SK-N-SH treated with all-trans-retinoic acid at 6 μM for 48 hours (cell line): ENCODE results near the gene RELCH.

Experiments
- ATAC-seq: fragments of 200-7000 bp; cut with Tn5 transposase; 3 replicates; pipeline ENCODE4 v1.9.1; 2020; ENCODE audit warnings: mild to moderate bottlenecking, moderate library complexity
- BACH2 ChIP-seq: fragments of 250-450 bp; sonication (Bioruptor Pico); IDR thresholded peaks from 2 replicates; pipeline ENCODE4 v1.9.0; 2021; ENCODE audit warnings: mild to moderate bottlenecking, borderline replicate concordance
- CSDC2 ChIP-seq: fragments of 250-450 bp; sonication (Bioruptor Pico); IDR thresholded peaks from 2 replicates; pipeline ENCODE4 v1.5.0; 2020; ENCODE audit warnings: mild to moderate bottlenecking, moderate library complexity
- ESRRG ChIP-seq: fragments of 250-450 bp; sonication (Bioruptor Pico); IDR thresholded peaks from 2 replicates; pipeline ENCODE4 v1.6.1; 2021; ENCODE audit warnings: mild to moderate bottlenecking
- ISL1 ChIP-seq: fragments of 250-450 bp; sonication (Bioruptor Pico); IDR thresholded peaks from 2 replicates; pipeline ENCODE4 v2.1.2; 2022; ENCODE audit warnings: mild to moderate bottlenecking, moderate library complexity
- OSR1 ChIP-seq: fragments of 250-450 bp; sonication (Bioruptor Pico); IDR thresholded peaks from 2 replicates; pipeline ENCODE4 v1.8.0; 2022; ENCODE audit warnings: moderate library complexity, mild to moderate bottlenecking, inconsistent platforms
- PPARA ChIP-seq: fragments of 250-450 bp; sonication (Bioruptor Pico); IDR thresholded peaks from 2 replicates; pipeline ENCODE4 v1.5.0; 2020; ENCODE audit warnings: mild to moderate bottlenecking, borderline replicate concordance
- RARB ChIP-seq: fragments of 250-450 bp; sonication (Bioruptor Pico); IDR thresholded peaks from 2 replicates; pipeline ENCODE4 v1.8.0; 2021; ENCODE audit warnings: mild to moderate bottlenecking, moderate library complexity
- SNAI2 ChIP-seq: fragments of 250-450 bp; sonication (Bioruptor Pico); IDR thresholded peaks from 2 replicates; pipeline ENCODE4 v1.5.0; 2020; ENCODE audit warnings: mild to moderate bottlenecking, moderate library complexity
- TCF4 ChIP-seq: fragments of 250-450 bp; sonication (Bioruptor Pico); IDR thresholded peaks from 2 replicates; pipeline ENCODE4 v1.8.0; 2021; ENCODE audit warnings: mild to moderate bottlenecking, moderate library complexity, borderline replicate concordance
- TOX ChIP-seq: fragments of 250-450 bp; sonication (Bioruptor Pico); IDR thresholded peaks from 2 replicates; pipeline ENCODE4 v1.8.0; 2021; ENCODE audit warnings: mild to moderate bottlenecking, moderate library complexity, borderline replicate concordance
- ZC3H10 ChIP-seq: fragments of 250-450 bp; sonication (Bioruptor Pico); IDR thresholded peaks from 2 replicates; pipeline ENCODE4 v1.5.1; 2021; ENCODE audit warnings: mild to moderate bottlenecking, moderate library complexity
- ZFP30 ChIP-seq: fragments of 450-650 bp; formaldehyde crosslinking; IDR thresholded peaks from 2 replicates; pipeline ENCODE4 v1.5.0; 2022; ENCODE audit warnings: mild to moderate bottlenecking, moderate library complexity
- ZNF70 ChIP-seq: fragments of 450-650 bp; formaldehyde crosslinking; IDR thresholded peaks from 2 replicates; pipeline ENCODE4 v1.5.0; 2020; ENCODE audit warnings: mild to moderate bottlenecking, moderate library complexity
- ZNF8 ChIP-seq: fragments of 450-650 bp; formaldehyde crosslinking; IDR thresholded peaks from 2 replicates; pipeline ENCODE4 v1.5.0; 2020; ENCODE audit warnings: mild to moderate bottlenecking, moderate library complexity
- TF ChIP-seq, protein P1 (sequence below): fragments of 250-450 bp; sonication (Bioruptor Pico); IDR thresholded peaks from 2 replicates; pipeline ENCODE4 v1.8.0; 2021; ENCODE audit warnings: low read depth, mild to moderate bottlenecking, moderate library complexity, borderline replicate concordance
- TF ChIP-seq, protein P2 (sequence below): fragments of 250-450 bp; sonication (Bioruptor Pico); IDR thresholded peaks from 2 replicates; pipeline ENCODE4 v1.8.0; 2020; ENCODE audit warnings: mild to moderate bottlenecking, moderate library complexity, borderline replicate concordance
- TF ChIP-seq, protein P3 (sequence below): fragments of 250-450 bp; sonication (Bioruptor Pico); IDR thresholded peaks from 2 replicates; pipeline ENCODE4 v1.5.1; 2020; ENCODE audit warnings: low read depth, mild to moderate bottlenecking, moderate library complexity
- TF ChIP-seq, protein P4 (sequence below): fragments of 250-450 bp; sonication (Bioruptor Pico); IDR thresholded peaks from 2 replicates; pipeline ENCODE4 v1.5.0; 2020; ENCODE audit warnings: mild to moderate bottlenecking, moderate library complexity
- TF ChIP-seq, protein P5 (sequence below): fragments of 250-450 bp; sonication (Bioruptor Pico); IDR thresholded peaks from 2 replicates; pipeline ENCODE4 v1.5.1; 2021; ENCODE audit warnings: mild to moderate bottlenecking, moderate library complexity

RELCH gene

DNA sequence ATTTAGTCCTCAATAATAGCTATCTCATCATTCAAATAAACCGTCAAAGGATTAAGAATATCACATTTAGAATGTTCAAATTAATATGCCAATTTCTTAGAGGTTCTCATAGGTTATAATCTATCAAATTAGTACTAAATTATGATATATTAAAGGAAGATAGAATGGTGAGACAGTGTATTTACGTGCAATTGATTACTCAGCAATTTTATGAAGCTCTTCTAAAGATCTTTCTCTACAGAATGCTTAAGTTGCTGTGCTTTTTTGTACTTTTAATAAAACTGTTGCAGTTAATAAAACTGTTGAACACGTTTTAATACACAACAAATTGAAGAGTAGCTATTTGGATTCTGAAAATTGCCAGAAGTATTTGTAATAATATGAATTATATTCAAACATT lies 39.0 kb downstream of the RELCH start (continued):
- TF ChIP-seq, protein P1, sequence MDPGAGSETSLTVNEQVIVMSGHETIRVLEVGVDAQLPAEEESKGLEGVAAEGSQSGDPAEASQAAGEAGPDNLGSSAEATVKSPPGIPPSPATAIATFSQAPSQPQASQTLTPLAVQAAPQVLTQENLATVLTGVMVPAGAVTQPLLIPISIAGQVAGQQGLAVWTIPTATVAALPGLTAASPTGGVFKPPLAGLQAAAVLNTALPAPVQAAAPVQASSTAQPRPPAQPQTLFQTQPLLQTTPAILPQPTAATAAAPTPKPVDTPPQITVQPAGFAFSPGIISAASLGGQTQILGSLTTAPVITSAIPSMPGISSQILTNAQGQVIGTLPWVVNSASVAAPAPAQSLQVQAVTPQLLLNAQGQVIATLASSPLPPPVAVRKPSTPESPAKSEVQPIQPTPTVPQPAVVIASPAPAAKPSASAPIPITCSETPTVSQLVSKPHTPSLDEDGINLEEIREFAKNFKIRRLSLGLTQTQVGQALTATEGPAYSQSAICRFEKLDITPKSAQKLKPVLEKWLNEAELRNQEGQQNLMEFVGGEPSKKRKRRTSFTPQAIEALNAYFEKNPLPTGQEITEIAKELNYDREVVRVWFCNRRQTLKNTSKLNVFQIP (CRISPR knock-in tag): no peak
- TF ChIP-seq, protein P2, sequence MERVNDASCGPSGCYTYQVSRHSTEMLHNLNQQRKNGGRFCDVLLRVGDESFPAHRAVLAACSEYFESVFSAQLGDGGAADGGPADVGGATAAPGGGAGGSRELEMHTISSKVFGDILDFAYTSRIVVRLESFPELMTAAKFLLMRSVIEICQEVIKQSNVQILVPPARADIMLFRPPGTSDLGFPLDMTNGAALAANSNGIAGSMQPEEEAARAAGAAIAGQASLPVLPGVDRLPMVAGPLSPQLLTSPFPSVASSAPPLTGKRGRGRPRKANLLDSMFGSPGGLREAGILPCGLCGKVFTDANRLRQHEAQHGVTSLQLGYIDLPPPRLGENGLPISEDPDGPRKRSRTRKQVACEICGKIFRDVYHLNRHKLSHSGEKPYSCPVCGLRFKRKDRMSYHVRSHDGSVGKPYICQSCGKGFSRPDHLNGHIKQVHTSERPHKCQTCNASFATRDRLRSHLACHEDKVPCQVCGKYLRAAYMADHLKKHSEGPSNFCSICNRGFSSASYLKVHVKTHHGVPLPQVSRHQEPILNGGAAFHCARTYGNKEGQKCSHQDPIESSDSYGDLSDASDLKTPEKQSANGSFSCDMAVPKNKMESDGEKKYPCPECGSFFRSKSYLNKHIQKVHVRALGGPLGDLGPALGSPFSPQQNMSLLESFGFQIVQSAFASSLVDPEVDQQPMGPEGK (CRISPR knock-in tag): no peak
- TF ChIP-seq TCF4 (CRISPR knock-in tag): no peak
- no peak for TF ChIP-seq ISL1
- TF ChIP-seq, protein P3, sequence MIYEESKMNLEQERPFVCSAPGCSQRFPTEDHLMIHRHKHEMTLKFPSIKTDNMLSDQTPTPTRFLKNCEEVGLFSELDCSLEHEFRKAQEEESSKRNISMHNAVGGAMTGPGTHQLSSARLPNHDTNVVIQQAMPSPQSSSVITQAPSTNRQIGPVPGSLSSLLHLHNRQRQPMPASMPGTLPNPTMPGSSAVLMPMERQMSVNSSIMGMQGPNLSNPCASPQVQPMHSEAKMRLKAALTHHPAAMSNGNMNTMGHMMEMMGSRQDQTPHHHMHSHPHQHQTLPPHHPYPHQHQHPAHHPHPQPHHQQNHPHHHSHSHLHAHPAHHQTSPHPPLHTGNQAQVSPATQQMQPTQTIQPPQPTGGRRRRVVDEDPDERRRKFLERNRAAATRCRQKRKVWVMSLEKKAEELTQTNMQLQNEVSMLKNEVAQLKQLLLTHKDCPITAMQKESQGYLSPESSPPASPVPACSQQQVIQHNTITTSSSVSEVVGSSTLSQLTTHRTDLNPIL: no peak
- no peak for TF ChIP-seq ZFP30
- no peak for TF ChIP-seq CSDC2 (CRISPR knock-in tag)
- no peak for TF ChIP-seq BACH2
- no peak for TF ChIP-seq SNAI2 (CRISPR knock-in tag)
- TF ChIP-seq OSR1 (CRISPR knock-in tag): no peak
- TF ChIP-seq, all 23 proteins: peak for 0

- TF ChIP-seq, protein P3: no peak
- TF ChIP-seq, all 23 proteins: peak for 0
- no peak for ATAC-seq
Measured at GRCh38 chr18:62236252-62236651, 49.2 kb downstream of the RELCH start.

GRCh38 chr18:62239475-62239874 lies 52.4 kb downstream of the RELCH start:
- no peak for ATAC-seq
- TF ChIP-seq RARB (CRISPR knock-in tag) (no peak), TOX (CRISPR knock-in tag) (no peak), ZNF8 (CRISPR knock-in tag) (no peak), ZFP30 (no peak), ZC3H10 (CRISPR knock-in tag) (no peak), ZNF70 (no peak), ESRRG (CRISPR knock-in tag) (no peak), PPARA (no peak), OSR1 (CRISPR knock-in tag) (no peak), TCF4 (CRISPR knock-in tag) (no peak), BACH2 (no peak)
- TF ChIP-seq, protein P1 (CRISPR knock-in tag): no peak
- TF ChIP-seq, protein P4, sequence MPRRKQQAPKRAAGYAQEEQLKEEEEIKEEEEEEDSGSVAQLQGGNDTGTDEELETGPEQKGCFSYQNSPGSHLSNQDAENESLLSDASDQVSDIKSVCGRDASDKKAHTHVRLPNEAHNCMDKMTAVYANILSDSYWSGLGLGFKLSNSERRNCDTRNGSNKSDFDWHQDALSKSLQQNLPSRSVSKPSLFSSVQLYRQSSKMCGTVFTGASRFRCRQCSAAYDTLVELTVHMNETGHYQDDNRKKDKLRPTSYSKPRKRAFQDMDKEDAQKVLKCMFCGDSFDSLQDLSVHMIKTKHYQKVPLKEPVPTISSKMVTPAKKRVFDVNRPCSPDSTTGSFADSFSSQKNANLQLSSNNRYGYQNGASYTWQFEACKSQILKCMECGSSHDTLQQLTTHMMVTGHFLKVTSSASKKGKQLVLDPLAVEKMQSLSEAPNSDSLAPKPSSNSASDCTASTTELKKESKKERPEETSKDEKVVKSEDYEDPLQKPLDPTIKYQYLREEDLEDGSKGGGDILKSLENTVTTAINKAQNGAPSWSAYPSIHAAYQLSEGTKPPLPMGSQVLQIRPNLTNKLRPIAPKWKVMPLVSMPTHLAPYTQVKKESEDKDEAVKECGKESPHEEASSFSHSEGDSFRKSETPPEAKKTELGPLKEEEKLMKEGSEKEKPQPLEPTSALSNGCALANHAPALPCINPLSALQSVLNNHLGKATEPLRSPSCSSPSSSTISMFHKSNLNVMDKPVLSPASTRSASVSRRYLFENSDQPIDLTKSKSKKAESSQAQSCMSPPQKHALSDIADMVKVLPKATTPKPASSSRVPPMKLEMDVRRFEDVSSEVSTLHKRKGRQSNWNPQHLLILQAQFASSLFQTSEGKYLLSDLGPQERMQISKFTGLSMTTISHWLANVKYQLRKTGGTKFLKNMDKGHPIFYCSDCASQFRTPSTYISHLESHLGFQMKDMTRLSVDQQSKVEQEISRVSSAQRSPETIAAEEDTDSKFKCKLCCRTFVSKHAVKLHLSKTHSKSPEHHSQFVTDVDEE (CRISPR knock-in tag): no peak
- TF ChIP-seq, protein P2 (CRISPR knock-in tag): no peak
- TF ChIP-seq, protein P5, sequence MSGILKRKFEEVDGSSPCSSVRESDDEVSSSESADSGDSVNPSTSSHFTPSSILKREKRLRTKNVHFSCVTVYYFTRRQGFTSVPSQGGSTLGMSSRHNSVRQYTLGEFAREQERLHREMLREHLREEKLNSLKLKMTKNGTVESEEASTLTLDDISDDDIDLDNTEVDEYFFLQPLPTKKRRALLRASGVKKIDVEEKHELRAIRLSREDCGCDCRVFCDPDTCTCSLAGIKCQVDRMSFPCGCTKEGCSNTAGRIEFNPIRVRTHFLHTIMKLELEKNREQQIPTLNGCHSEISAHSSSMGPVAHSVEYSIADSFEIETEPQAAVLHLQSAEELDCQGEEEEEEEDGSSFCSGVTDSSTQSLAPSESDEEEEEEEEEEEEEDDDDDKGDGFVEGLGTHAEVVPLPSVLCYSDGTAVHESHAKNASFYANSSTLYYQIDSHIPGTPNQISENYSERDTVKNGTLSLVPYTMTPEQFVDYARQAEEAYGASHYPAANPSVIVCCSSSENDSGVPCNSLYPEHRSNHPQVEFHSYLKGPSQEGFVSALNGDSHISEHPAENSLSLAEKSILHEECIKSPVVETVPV (CRISPR knock-in tag): no peak
- TF ChIP-seq, protein P3: no peak
